IMR-90 (cell line): ENCODE results near the gene AUTS2. TPM values are rescaled to one million over a fixed set of nuclear protein-coding genes. Genes with fewer than 3 reads are reported as not detected.

Source experiments
- ATAC-seq: fragments of 200-7000 bp; cut with Tn5 transposase; 2 replicates; pipeline ENCODE4 v1.9.1; 2020; ENCODE audit warnings: low read depth, mild to moderate bottlenecking, moderate library complexity
- BruUV-seq: library from RNA; stranded (reverse); fragments of 400-500 nt; replicated peaks from 2 replicates; lab custom pipeline; 2021; lab: Mats Ljungman, UMichigan
- CTCF ChIA-PET: fragments of 300-600 bp; formaldehyde crosslinking; extraction: SDS; loops from one replicate; lab custom pipeline; 2021; ENCODE audit warnings: antibody characterized with exemption; lab: Yijun Ruan, JAX
- POLR2A ChIA-PET: fragments of 300-600 bp; sonication (Branson Sonifier 250); formaldehyde crosslinking; loops from one replicate; lab custom pipeline; 2022; ENCODE audit warnings: antibody characterized with exemption; ENCODE audit not compliant: unreplicated experiment; lab: Charles Lee
- DNase-seq: peaks from one replicate; pipeline ENCODE4 v3.0.0; 2013
- H2AFZ ChIP-seq: replicated peaks from 2 replicates; pipeline ENCODE3; 2013; ENCODE audit warnings: low read length, mild to moderate bottlenecking; ENCODE audit not compliant: poor library complexity
- H2AK5ac ChIP-seq: 2 replicates; pipeline ENCODE4 v1.6.1; 2013; ENCODE audit warnings: low read depth, low read length, inconsistent platforms
- H2AK9ac ChIP-seq: replicated peaks from 2 replicates; pipeline ENCODE3; 2013; ENCODE audit warnings: mild to moderate bottlenecking, low read depth, low read length, moderate library complexity; ENCODE audit not compliant: poor library complexity
- H2BK120ac ChIP-seq: 2 replicates; pipeline ENCODE4 v1.6.1; 2013; ENCODE audit warnings: low read depth, low read length, inconsistent platforms
- H2BK15ac ChIP-seq: 3 replicates; pipeline ENCODE4 v1.6.1; 2013; ENCODE audit warnings: low read depth, low read length, inconsistent platforms
- H2BK20ac ChIP-seq: 2 replicates; pipeline ENCODE4 v1.6.1; 2013; ENCODE audit warnings: low read depth, mild to moderate bottlenecking, inconsistent platforms, low read length, moderate library complexity
- H2BK5ac ChIP-seq: 2 replicates; pipeline ENCODE4 v1.6.1; 2013; ENCODE audit warnings: mild to moderate bottlenecking, low read depth, low read length, inconsistent platforms; ENCODE audit not compliant: poor library complexity, severe bottlenecking
- H3K14ac ChIP-seq: replicated peaks from 2 replicates; pipeline ENCODE4 v1.6.1; 2013; ENCODE audit warnings: low read depth, low read length, inconsistent platforms
- H3K18ac ChIP-seq: 2 replicates; pipeline ENCODE4 v1.6.1; 2013; ENCODE audit warnings: low read depth, low read length, control low read depth
- H3K23ac ChIP-seq: 2 replicates; pipeline ENCODE4 v1.6.1; 2013; ENCODE audit warnings: low read depth, low read length, inconsistent platforms
- H3K27ac ChIP-seq: 2 replicates; pipeline ENCODE4 v1.5.1; 2013; ENCODE audit warnings: mild to moderate bottlenecking, control low read depth, low read length; ENCODE audit not compliant: insufficient read depth
- H3K27me3 ChIP-seq: 2 replicates; pipeline ENCODE4 v1.6.1; 2013; ENCODE audit warnings: low read length; ENCODE audit not compliant: control insufficient read depth, insufficient read depth
- H3K36me3 ChIP-seq: 2 replicates; pipeline ENCODE4 v1.6.1; 2013; ENCODE audit warnings: low read length, mixed read lengths; ENCODE audit not compliant: control insufficient read depth, insufficient read depth
- H3K4ac ChIP-seq: 2 replicates; pipeline ENCODE4 v1.6.1; 2013; ENCODE audit warnings: low read depth, low read length, inconsistent platforms
- H3K4me1 ChIP-seq: 2 replicates; pipeline ENCODE4 v1.6.1; 2013; ENCODE audit warnings: low read length, mixed read lengths; ENCODE audit not compliant: control insufficient read depth, insufficient read depth
- H3K4me2 ChIP-seq: 2 replicates; pipeline ENCODE4 v1.6.1; 2013; ENCODE audit warnings: low read depth, mild to moderate bottlenecking, control low read depth, low read length, moderate library complexity
- H3K4me3 ChIP-seq: 2 replicates; pipeline ENCODE4 v1.5.1; 2013; ENCODE audit warnings: low read depth, mild to moderate bottlenecking, control low read depth, low read length, moderate library complexity; ENCODE audit not compliant: insufficient read depth
- H3K56ac ChIP-seq: 2 replicates; pipeline ENCODE4 v1.6.1; 2013; ENCODE audit warnings: low read length, inconsistent platforms; ENCODE audit not compliant: insufficient read depth; ENCODE audit errors: extremely low read depth
- H3K79me1 ChIP-seq, 2 experiments: 2 replicates each; pipeline ENCODE4 v1.6.1; 2013; ENCODE audit warnings: low read length in 2 of 2, inconsistent platforms in 1 of 2, low read depth in 1 of 2
- H3K9ac ChIP-seq: 2 replicates; pipeline ENCODE4 v1.6.1; 2013; ENCODE audit warnings: low read depth, low read length, control low read depth
- H3K9me1 ChIP-seq: 2 replicates; pipeline ENCODE4 v1.6.1; 2013; ENCODE audit warnings: low read length, inconsistent platforms; ENCODE audit not compliant: insufficient read depth
- H3K9me3 ChIP-seq: 2 replicates; pipeline ENCODE4 v1.6.1; 2013; ENCODE audit warnings: low read length; ENCODE audit not compliant: control insufficient read depth, insufficient read depth
- H4K20me1 ChIP-seq: 2 replicates; pipeline ENCODE4 v1.6.1; 2013; ENCODE audit warnings: low read length, inconsistent platforms; ENCODE audit not compliant: insufficient read depth
- H4K5ac ChIP-seq: 2 replicates; pipeline ENCODE4 v1.6.1; 2013; ENCODE audit warnings: mild to moderate bottlenecking, low read depth, low read length, control low read depth
- H4K8ac ChIP-seq, 2 experiments: 2 replicates each; pipeline ENCODE4 v1.6.1; 2013; ENCODE audit warnings: low read depth in 2 of 2, low read length in 2 of 2, control low read depth in 1 of 2, inconsistent platforms in 1 of 2
- H4K91ac ChIP-seq: 2 replicates; pipeline ENCODE4 v1.6.1; 2013; ENCODE audit warnings: low read depth, low read length, inconsistent platforms; ENCODE audit not compliant: insufficient read depth
- CEBPB ChIP-seq: IDR thresholded peaks from 2 replicates; pipeline ENCODE4 v1.6.1; 2012; ENCODE audit warnings: low read depth, low read length, improper control_type of control experiment
- MAZ ChIP-seq: IDR thresholded peaks from 2 replicates; pipeline ENCODE4 v1.6.1; 2012; ENCODE audit warnings: low read depth, mild to moderate bottlenecking, low read length, improper control_type of control experiment, moderate library complexity, borderline replicate concordance
- NFE2L2 ChIP-seq: fragments of 150-350 bp; IDR thresholded peaks from 2 replicates; pipeline ENCODE4 v1.6.1; 2016; ENCODE audit warnings: low read depth, mild to moderate bottlenecking, low read length
- WGBS, 2 experiments: methylation state at CpG; one replicate each; pipeline versions ENCODE4 v1.1.5 to v1.1.7; 2013; ENCODE audit warnings: missing lambda C conversion rate in 2 of 2; ENCODE audit not compliant: insufficient read length in 1 of 2; ENCODE audit errors: extremely low coverage in 2 of 2; 5-methylcytosine and 5-hydroxymethylcytosine counted together
- dilution Hi-C: fragments of 300-500 bp; cut with HindIII; formaldehyde crosslinking; loops from one replicate; pipeline ENCODE4 v1.14.3; 2018; ENCODE audit warnings: low sequenced_read_pairs; ENCODE audit not compliant: unreplicated experiment
- in situ Hi-C: fragments of 300-500 bp; cut with MboI; formaldehyde crosslinking; loops from 3 replicates; pipeline ENCODE4 v1.14.3; 2019; ENCODE audit warnings: low sequenced_read_pairs, inconsistent platforms, mixed read lengths
- intact Hi-C: fragments of 100-400 bp; cut with micrococcal nuclease; formaldehyde crosslinking; loops from 2 replicates; pipeline ENCODE4 v1.10.0; 2022
- polyA plus RNA-seq, 3 experiments: library from polyadenylated mRNA; depleted of rRNA; stranded (reverse); fragments of >200 nt; gene quantifications; 2 replicates each; pipeline ENCODE4 v1.2.3, GENCODE V29; 2012; ENCODE audit warnings: low replicate concordance in 1 of 3
- total RNA-seq: library from RNA; depleted of rRNA; stranded (reverse); fragments of >200 nt; gene quantifications from 2 replicates; pipeline ENCODE4 v1.2.3, GENCODE V29; 2012

The AUTS2 gene
- total and polyA plus RNA-seq, 2 of the 4 experiments (the other 2 are of a cell fraction) = 0.90 to 3.0 TPM

- Histone ChIP-seq H3K9me3 (no peaks in the 10 kb centered on the region), H3K9ac (no peak overlapping the region), H3K27me3 (peaks cover 2% of the 10 kb centered on the region; the same call in 1 of the 2 replicates), H3K23ac (0 out of 2 replicates have a peak overlapping the region, but pooled peaks have one; percentile 24), H2AK5ac (no peak overlapping the region), H3K4me1 (peaks cover 11% of the 10 kb centered on the region), H3K4me3 (peak overlapping the region; percentile 11; the same call in 1 of the 2 replicates), H4K5ac (no peak overlapping the region; the same call in 1 of the 2 replicates), H4K91ac (no peak overlapping the region; the same call in 1 of the 2 replicates), H2AFZ (peak overlapping the region; percentile 91), H3K79me1 (no peaks in the 10 kb centered on the region), H2BK20ac (0 out of 2 replicates have a peak overlapping the region, but pooled peaks have one; percentile 6), H3K4me2 (peak overlapping the region; percentile 72), H4K8ac (peak overlapping the region in 1 of 2 experiments; percentile 22; a peak in 2 of 4 replicates), H2AK9ac (no peak overlapping the region), H2BK5ac (peak overlapping the region; percentile 16), H2BK15ac (no peak overlapping the region), H4K20me1 (no peaks in the 10 kb centered on the region), H3K36me3 (no peaks in the 10 kb centered on the region), H3K14ac (peak overlapping the region; percentile 13; the same call in 1 of the 2 replicates), H3K56ac (no peak overlapping the region), H3K27ac (no peak overlapping the region; the same call in 1 of the 2 replicates), H2BK120ac (peak overlapping the region; percentile 10), H3K9me1 (peaks cover 14% of the 10 kb centered on the region), H3K4ac (no peak overlapping the region), H3K18ac (0 out of 2 replicates have a peak overlapping the region, but pooled peaks have one; percentile 16)
- intact Hi-C loops = no loop called here
- POLR2A ChIA-PET = no interaction called here
- in situ Hi-C loops = no loop called here
- ATAC-seq = peak; percentile 68
- BruUV-seq = no TSS peak
- 16% methylated on average over 12 of the region's 28 CpGs; no CpG with 5 or more reads in 1 of the 2 experiments for WGBS, 2 experiments
- TF ChIP-seq NFE2L2 = no peak
- TF ChIP-seq CEBPB = no peak
- TF ChIP-seq MAZ = no peak
- peak; percentile 66 for DNase-seq
- CTCF ChIA-PET = no interaction called here
- dilution Hi-C loops = no loop called here
Measured at GRCh38 chr7:70630818-70631457, 1032.7 kb downstream of the AUTS2 start.
